BJ (cell line): ENCODE measurements around the gene HHLA2. TPM values are rescaled to one million over a fixed set of nuclear protein-coding genes. Genes with fewer than 3 reads are reported as not detected.

Experiments
- CTCF ChIA-PET: fragments of 350-600 bp; formaldehyde crosslinking; extraction: SDS; loops from one replicate; lab custom pipeline; 2021; ENCODE audit warnings: antibody characterized with exemption, inconsistent platforms; lab: Yijun Ruan, JAX
- POLR2A ChIA-PET: fragments of 300-600 bp; sonication (Branson Sonifier 250); formaldehyde crosslinking; extraction: SDS; loops from one replicate; lab custom pipeline; 2021; ENCODE audit warnings: antibody characterized with exemption; lab: Charles Lee
- DNase-seq: peaks from one replicate; pipeline ENCODE4 v3.0.0-alpha.2; 2011; ENCODE audit warnings: low read depth
- H3K27me3 ChIP-seq: 2 replicates; pipeline ENCODE4 v1.6.0; 2011; ENCODE audit warnings: low read length; ENCODE audit not compliant: control insufficient read depth, insufficient read depth
- H3K36me3 ChIP-seq: 2 replicates; pipeline ENCODE4 v1.5.1; 2011; ENCODE audit warnings: low read length; ENCODE audit not compliant: control insufficient read depth, insufficient read depth
- H3K4me3 ChIP-seq: 2 replicates; pipeline ENCODE4 v1.5.1; 2011; ENCODE audit warnings: low read depth, mild to moderate bottlenecking, control low read depth, low read length
- polyA plus RNA-seq: library from polyadenylated mRNA; depleted of rRNA; stranded (reverse); fragments of >200 nt; gene quantifications from 2 replicates; pipeline ENCODE4 v1.2.3, GENCODE V29; 2011
- TF ChIP-seq, protein P1 (sequence below): IDR thresholded peaks from 2 replicates; pipeline ENCODE4 v1.5.1; 2011; ENCODE audit warnings: low read depth, mild to moderate bottlenecking, control low read depth, inconsistent platforms, low read length, moderate library complexity; ENCODE audit not compliant: insufficient read depth

HHLA2 gene
- polyA plus RNA-seq, 1 experiment: not detected

DNA sequence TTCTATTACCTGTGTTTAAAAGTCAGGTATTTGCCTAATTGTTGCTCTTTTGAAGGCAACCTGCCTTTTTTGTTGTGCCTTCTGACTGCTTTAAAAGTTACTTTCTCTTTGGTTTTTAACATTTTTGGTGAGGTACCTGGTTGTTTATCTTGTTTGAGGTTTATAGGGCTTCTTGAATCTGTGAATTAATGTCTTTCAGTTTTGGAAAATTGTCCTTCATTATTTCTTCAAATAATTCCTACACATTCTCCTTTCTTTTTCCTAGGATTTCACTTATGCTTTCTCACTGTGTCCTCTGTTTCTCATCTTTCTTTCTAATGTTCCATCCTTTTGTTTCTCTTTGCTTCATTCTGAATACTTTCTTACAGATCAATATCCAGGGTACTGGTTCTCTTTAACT lies 30.8 kb downstream of the HHLA2 start:
- Histone ChIP-seq H3K36me3 (no peaks in the 10 kb centered on the region), H3K27me3 (no peaks in the 10 kb centered on the region), H3K4me3 (no peak overlapping the region)
- TF ChIP-seq, protein P1, sequence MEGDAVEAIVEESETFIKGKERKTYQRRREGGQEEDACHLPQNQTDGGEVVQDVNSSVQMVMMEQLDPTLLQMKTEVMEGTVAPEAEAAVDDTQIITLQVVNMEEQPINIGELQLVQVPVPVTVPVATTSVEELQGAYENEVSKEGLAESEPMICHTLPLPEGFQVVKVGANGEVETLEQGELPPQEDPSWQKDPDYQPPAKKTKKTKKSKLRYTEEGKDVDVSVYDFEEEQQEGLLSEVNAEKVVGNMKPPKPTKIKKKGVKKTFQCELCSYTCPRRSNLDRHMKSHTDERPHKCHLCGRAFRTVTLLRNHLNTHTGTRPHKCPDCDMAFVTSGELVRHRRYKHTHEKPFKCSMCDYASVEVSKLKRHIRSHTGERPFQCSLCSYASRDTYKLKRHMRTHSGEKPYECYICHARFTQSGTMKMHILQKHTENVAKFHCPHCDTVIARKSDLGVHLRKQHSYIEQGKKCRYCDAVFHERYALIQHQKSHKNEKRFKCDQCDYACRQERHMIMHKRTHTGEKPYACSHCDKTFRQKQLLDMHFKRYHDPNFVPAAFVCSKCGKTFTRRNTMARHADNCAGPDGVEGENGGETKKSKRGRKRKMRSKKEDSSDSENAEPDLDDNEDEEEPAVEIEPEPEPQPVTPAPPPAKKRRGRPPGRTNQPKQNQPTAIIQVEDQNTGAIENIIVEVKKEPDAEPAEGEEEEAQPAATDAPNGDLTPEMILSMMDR: no peak
- ChIA-PET CTCF (no interaction called here), POLR2A (no interaction called here)
- DNase-seq: no peak

DNA sequence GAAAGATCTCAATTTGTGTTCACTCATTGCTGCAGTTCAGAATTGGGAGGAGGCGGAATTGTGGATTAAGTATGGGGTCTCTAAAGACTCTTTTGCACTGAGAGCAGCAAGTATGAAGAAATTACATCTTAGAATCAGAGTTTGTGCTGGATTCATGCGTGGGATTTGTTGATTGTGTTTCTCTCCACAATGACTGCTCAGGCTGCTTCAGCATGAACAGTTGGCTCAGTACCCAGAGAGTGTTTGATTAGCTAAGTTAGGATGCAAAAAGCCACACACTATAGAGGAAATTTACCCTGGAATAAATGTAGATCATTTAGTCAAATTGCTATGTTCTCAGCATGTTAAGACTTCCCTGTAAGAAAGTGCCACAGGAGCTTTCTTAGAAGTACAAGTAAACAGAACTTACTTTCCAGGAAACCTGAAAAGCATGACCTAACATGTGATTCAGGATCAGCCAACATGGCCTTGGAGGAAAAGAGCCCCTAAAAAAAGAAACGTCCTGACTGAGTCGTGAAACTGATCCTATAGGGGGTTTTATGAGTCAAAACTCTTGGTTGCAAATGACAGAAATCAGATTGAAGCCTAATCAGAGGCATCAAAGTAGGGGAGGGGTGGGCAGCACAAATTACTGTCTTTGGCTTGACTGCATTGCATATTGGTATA lies 32.6 kb downstream of the HHLA2 start:
- Histone ChIP-seq H3K4me3 (no peak overlapping the region), H3K27me3 (no peaks in the 10 kb centered on the region), H3K36me3 (no peaks in the 10 kb centered on the region)
- TF ChIP-seq, protein P1: no peak
- ChIA-PET POLR2A (no interaction called here), CTCF (no interaction called here)
- no peak for DNase-seq

DNA sequence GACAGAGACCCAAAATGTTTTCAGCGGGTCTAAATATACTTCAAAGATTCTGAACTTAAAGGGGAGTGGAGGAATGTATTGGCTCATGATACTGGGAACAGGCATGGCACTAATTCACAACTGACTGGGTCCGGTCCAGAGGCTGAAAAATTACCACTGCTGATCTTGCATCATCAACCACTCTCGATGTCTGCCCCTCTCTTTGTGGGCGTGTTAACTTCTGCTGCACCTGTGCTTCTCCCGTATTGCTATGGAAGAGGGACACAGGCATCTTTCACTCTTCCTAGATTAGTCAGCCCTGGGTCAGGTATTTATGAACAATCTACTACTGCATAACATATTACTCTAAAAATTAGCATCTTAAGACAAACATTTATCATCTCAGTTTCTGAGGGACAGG lies 33.2 kb downstream of the HHLA2 start:
- Histone ChIP-seq H3K36me3 (no peaks in the 10 kb centered on the region), H3K4me3 (no peak overlapping the region), H3K27me3 (no peaks in the 10 kb centered on the region)
- no peak for DNase-seq
- TF ChIP-seq, protein P1: no peak
- CTCF ChIA-PET: no interaction called here
- POLR2A ChIA-PET: no interaction called here

GRCh38 chr3:108329947-108330346 lies 33.6 kb downstream of the HHLA2 start:
- TF ChIP-seq, protein P1: no peak
- Histone ChIP-seq H3K4me3 (no peak overlapping the region), H3K27me3 (no peaks in the 10 kb centered on the region), H3K36me3 (no peaks in the 10 kb centered on the region)
- ChIA-PET POLR2A (no interaction called here), CTCF (no interaction called here)
- DNase-seq: no peak

DNA sequence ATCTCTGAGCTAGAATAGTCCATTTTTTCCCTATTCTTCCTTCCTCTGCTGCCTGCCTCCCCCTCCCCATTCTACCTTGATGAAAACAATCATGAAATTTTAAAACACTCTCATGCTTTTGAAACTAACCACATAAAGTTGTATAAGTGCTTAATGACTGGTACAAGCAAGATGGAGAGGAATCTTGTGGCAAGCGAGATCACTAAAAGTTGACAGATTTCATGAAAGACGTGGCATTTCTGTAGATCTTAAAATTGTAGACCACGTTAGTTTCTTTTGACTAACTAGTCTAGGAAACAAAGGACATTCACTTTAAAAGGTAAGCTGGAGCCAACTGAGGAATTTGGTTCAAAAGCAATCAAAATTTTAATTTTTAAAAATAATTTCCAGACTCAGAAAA lies 35.4 kb downstream of the HHLA2 start:
- no peaks in the 10 kb centered on the region for H3K36me3 ChIP-seq
- DNase-seq: no peak
- no peak overlapping the region for H3K4me3 ChIP-seq
- ChIA-PET POLR2A (no interaction called here), CTCF (interaction anchor here (1.2 kb wide), 1 partner anchor 10 kb away, joined by 3 read pairs; no protein-coding TSS in a partner anchor)
- TF ChIP-seq, protein P1: no peak
- no peaks in the 10 kb centered on the region for H3K27me3 ChIP-seq
